GM18907 (cell line): ENCODE data around the gene FIGLA.
"Not testable (repeated sequence)": the region's sequence is repeated elsewhere in the genome, so short reads cannot be mapped to it uniquely, and the experiment has no call there.

Experiments used
- ATAC-seq: cut with Tn5 transposase; IDR thresholded peaks from one replicate; pipeline ENCODE4 v1.9.1; 2021; ENCODE audit warnings: mild to moderate bottlenecking, moderate library complexity; ENCODE audit not compliant: unreplicated experiment

FIGLA gene

GRCh38 chr2:70808983-70809958 lies 18.8 kb upstream of the FIGLA start:
- ATAC-seq, result no peak

GRCh38 chr2:70807828-70808118 lies 17.3 kb upstream of the FIGLA start:
- ATAC-seq, result no peak

DNA sequence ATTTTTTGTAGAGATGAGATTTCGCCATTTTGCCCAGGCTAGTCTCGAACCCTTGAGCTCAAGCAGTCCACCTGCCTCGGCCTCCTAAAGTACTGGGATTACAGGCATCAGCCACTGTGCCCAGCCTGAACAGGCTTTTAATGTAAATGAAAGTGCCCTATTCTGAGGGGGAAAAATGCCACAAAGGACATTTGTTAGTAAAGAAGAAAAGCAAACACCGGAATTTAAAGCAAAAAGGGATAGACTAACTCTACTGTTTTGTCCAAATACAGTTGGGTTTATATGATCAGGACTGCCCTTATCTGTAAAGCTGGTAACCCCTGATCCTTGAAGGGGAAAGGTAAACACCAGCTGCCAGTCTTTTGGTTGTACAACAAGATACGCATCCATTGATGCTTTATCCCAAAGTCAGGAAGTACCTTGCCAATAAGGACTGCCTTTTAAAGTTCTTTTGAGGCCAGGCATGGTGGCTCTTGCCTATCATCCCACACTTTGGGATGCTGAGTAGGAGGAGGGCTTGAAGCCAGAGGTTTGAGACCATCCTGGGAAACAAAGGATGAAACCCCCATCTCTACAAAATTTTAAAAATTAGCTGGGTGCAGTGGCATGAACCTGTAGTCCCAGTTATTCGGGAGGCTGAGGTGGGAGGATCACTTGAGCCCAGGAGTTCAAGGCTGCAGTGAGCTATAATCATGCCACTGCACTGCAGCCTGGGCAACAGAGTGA lies 16.8 kb upstream of the FIGLA start:
- ATAC-seq, result no peak

DNA sequence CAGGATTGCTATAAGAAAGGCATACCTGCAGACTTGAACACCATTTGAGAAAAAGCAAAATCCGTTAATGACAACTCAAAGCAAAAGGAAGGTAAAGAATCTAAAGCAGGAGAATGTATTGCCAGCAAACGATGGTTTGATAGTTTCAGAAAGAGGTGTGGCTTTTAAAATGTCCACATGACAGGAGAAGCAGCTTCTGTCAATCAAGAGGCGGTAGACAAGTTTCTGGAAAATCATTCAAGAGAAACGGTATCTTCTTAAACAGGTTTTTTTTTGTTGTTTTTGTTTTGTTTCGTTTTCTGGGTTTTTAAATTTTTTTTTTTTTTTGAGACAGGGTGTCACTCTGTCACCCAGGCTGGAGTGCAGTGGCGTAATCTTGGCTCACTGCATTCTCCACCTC lies 16.2 kb upstream of the FIGLA start:
- no peak for ATAC-seq

GRCh38 chr2:70806013-70806412 lies 15.6 kb upstream of the FIGLA start:
- ATAC-seq, result no peak

GRCh38 chr2:70801607-70802263 lies 11.3 kb upstream of the FIGLA start:
- no peak for ATAC-seq

- no peak for ATAC-seq
Observed at GRCh38 chr2:70799706-70800105, 9.3 kb upstream of the FIGLA start.

DNA sequence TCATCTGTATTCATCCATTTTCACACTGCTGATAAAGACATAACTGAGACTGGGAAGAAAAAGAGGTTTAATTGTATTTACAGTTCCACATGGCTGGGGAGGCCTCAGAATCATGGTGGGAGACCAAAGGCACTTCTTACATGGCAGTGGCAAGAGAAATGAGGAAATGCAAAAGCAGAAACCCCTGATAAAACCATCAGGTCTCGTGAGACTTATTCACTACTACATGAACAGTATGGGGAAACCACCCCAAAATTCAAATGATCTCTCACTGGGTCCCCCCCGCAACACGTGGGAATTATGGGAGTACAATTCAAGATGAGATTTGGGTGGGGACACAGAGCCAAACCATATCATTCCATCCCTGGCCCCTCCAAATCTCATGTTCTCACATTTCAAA lies 7.6 kb upstream of the FIGLA start:
- not testable (repeated sequence) for ATAC-seq

GRCh38 chr2:70797506-70797905 lies 7.1 kb upstream of the FIGLA start:
- ATAC-seq, result no peak

DNA sequence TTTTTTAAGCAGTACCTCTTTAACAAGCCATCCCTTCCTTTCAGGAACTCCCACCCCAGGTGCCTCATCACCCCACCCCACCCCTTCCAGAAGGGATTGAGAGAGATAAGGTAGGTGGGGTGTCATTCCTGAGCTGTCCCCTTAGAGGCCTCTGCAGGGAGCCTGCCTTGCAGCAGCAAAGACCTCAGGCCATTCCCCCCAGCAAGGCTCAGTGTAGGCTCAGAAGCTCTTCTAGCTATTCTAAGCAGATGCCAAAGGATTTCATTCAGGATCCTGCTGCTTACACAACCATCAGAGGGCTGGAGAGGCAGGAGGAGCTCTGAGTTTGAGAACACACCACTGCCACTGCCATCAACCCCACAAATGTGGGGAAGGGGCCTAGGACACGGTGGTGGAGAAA lies 5.8 kb upstream of the FIGLA start:
- no peak for ATAC-seq

GRCh38 chr2:70795164-70795995 lies 4.9 kb upstream of the FIGLA start:
- ATAC-seq, result no peak

GRCh38 chr2:70793450-70793849 lies 3.0 kb upstream of the FIGLA start:
- ATAC-seq, result no peak

GRCh38 chr2:70789304-70790135 lies 923 bp downstream of the FIGLA start:
- ATAC-seq, result no peak

DNA sequence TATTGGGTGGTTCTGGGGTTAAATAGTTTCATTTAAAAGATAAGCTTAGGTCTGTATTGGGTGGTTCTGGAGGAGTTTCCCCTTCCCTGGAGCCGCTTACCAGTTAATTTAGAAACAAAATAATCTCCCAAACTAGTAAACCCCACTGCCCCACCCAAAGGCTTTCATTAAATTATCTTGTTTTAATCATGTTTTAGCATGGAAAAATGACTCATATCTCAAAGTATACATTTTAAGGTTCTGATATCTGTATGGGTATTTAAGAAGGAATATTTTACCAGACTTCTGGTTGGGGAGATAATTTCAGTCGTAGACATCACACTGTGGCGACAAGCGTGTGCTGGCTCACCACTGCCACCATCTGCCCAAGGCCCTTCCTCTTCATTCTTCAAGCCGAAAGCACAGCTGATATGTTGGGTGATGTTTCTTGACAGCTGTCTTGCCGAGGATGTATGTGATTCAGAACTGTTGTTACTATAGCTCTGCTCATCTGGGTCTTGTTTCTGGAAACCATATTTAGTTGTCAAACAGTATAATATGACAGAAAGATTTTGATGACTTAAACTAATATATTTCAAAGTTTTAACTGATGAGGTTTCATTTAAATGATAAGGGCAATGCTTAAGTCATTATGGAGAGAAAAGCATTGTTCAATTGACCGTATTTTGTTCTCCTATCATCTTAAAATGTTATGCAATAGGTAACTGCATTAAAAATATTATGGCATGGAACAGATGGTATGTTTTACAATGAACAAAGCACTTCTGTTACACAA lies 5.1 kb downstream of the FIGLA start:
- no peak for ATAC-seq

DNA sequence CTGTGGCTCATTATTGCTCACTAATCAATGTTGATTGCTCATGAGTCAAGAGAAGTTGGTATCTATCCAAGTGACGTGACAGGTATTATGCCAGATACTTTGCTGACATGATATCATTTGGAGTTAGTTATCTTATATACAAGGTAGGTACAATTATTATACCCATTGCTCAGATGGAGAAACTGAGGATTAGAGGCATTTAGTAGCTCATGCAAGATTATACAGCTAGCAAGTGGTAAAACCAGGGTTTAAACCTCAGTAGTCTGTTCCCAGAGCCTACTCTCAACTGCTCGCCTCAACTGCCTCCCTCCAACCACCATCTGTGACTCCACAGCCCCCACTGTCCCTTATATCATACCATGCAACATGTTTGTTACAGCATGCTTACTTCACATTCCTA lies 6.1 kb downstream of the FIGLA start:
- no peak for ATAC-seq

- no peak for ATAC-seq
Observed at GRCh38 chr2:70779911-70780545, 10.4 kb downstream of the FIGLA start.

DNA sequence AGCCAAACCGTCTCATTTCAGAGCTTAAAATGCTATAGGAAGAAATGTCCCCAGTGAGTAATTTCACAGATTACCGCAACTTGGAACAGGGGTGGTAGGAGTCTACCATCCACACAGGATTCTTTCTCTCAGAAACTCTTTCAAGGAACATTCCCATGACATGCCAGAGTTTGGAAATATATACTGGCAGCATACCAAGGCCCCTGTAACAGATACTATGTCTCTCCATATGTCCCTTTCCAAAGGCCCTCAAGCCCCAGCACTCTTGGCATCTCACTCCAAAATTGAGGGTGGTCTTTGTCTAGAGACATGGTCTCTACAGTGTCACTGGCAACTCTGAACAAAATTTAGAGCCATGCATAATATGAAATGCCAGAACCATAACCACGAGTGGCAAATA lies 11.0 kb downstream of the FIGLA start:
- ATAC-seq, result no peak

DNA sequence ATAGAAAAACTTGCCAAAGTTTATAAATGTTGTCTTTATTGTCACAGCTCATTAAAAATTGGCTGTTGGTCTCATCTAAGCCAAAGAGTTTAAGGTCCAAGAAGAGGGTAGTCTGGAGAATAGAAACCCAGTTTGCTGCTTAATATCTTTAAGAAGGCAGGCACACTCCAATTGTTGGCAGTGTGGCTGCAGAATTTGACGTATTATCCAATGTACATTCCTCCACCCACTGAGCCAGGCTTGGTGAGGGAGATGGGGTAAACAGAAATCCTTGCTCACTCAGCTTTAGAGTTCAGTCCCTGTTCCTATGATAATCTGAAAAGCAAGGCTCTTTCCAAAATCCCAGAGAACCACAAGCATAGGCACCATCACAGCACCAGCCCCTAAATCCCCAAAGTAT lies 11.8 kb downstream of the FIGLA start:
- ATAC-seq, result no peak

- no peak for ATAC-seq
Observed at GRCh38 chr2:70777450-70777849, 13.0 kb downstream of the FIGLA start.
